ENCODE data around the gene NABP1.
"Not testable (repeated sequence)": the region's sequence is repeated elsewhere in the genome, so short reads cannot be mapped to it uniquely, and the experiment has no call there.

Gene NABP1, protein sequence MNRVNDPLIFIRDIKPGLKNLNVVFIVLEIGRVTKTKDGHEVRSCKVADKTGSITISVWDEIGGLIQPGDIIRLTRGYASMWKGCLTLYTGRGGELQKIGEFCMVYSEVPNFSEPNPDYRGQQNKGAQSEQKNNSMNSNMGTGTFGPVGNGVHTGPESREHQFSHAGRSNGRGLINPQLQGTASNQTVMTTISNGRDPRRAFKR

DNA sequence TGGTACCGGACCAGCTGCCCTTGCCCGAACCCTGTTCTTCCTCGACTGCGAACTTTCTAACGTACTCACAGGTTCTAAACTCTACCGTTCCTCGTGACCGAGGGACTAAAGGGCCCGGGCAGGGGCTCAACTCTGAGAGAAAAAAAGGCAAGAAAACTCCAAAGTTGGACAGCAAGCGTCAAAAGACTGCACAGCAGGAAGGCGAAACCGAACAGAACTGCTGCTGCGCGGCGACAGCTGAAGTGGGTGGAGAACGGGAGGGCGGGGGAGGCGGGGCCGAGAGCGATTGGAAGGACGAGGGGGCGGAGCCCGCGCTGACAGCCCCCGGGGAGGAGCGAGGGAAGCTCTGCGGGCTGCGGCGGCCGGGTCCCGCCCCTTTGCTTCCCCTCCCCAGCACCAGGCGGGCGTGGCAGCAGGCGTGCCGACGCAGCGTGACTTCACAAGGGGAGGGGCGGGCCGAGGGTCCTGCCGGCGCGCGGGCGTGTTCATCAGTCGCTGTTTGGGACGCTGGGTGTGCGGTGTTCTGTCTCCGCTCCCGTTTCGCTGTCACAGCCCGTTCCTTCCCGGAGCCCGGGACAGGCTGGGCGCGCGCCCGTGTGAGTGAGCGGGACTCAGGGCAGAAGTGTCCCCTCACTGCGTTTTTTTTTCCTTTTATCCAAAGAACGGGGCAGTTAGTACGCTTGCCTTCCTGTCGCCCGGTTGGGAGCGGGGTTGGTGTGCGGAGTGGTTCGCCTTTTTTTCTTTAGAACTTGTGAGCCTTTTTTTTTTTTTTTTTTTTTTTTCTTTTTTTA is at the start of gene NABP1:
NABP1 (plus strand) TSS at position 491 of the 791 bp plus-strand sequence. CDS start 479 bp downstream, outside the sequence.
- DNase-seq, result peak; percentile 94

DNA sequence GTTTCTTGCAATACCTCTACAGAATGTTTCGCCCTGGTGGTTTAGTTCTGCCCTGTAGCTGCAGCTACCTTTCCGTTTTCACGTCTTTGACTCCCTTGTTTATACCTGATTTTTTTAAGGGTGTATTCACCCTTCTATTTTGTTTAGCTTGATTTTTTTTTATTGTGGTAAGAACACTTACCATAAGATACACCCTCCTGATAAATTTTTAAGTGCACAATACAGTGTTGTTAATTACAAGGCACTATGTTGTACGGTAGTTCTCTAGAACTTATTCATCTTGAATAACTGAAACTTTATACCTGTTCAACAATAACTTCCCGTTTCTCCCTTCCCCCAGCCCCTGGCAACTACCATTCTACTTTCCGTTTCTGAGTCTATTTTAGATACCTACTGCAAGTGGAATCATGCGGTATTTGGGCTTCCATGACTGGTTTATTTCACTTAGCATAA is 48.9 kb upstream of the NABP1 start:
- DNase-seq, result no peak

- no peak for DNase-seq
Observed at GRCh38 chr2:191629976-191630712, 47.8 kb upstream of the NABP1 start.

- DNase-seq, result peak; percentile 71
Observed at GRCh38 chr2:191631754-191632153, 46.2 kb upstream of the NABP1 start.

- no peak for DNase-seq
Observed at GRCh38 chr2:191632426-191632825, 45.5 kb upstream of the NABP1 start.

DNA sequence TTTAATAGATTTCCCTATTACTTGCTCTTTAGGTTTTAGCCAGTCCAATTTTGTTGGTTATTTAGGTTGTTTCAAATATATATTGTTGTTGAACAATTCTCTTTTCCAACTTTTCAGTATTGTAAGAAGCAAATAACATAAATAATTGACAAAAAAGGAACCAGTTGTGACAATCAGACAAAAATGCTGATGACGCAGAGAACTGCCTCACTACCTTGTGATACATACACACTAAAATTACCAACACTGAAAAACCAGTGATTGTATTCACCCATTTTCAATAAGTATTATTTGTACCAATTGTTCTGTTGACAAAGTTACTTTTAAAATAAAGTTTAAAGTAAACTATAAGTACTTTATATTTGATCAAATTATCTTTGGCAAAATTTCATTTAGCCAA is 43.1 kb upstream of the NABP1 start:
- no peak for DNase-seq

GRCh38 chr2:191635333-191636234 is 42.4 kb upstream of the NABP1 start:
- DNase-seq, result no peak

- DNase-seq, result no peak
Observed at GRCh38 chr2:191636235-191636543, 41.7 kb upstream of the NABP1 start.

GRCh38 chr2:191636586-191636985 is 41.4 kb upstream of the NABP1 start:
- no peak for DNase-seq

- DNase-seq, result no peak
Observed at GRCh38 chr2:191637182-191638078, 40.5 kb upstream of the NABP1 start.

DNA sequence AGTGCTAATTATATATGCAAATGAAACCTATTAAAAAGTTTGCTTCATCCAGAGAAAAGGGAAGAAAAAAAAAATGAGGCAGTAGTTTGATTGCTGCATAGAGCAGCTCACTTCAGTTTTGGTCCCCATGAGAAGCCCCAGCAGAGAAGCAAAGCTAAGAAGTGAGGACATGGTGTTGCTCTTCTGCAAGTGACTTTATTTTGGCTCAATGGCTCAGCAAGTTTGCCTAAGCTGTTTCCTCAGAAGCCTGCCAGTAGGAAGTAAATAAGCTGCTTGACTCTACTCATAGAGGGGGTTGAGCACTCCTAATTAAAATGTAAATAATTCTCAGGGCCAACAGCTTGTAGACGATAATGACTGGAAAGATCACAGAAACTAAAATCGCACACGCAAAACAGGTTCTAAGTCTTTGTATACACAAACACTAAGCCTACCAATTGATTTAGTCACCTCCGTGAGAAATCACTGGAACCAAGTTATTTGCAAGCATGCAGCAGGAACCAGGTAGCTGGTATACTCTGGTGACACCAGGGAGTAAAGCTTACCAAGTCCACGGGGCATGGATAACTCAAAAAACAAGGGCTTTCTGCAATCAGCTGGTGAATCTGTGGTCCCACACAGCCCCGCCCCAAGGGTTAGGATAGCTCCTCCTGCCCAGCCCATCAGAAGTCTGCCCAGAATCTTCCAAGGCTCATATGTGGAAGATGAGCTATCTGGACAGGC is 39.7 kb upstream of the NABP1 start:
- DNase-seq, result peak; percentile 12

GRCh38 chr2:191638802-191639172 is 39.1 kb upstream of the NABP1 start:
- DNase-seq, result no peak

DNA sequence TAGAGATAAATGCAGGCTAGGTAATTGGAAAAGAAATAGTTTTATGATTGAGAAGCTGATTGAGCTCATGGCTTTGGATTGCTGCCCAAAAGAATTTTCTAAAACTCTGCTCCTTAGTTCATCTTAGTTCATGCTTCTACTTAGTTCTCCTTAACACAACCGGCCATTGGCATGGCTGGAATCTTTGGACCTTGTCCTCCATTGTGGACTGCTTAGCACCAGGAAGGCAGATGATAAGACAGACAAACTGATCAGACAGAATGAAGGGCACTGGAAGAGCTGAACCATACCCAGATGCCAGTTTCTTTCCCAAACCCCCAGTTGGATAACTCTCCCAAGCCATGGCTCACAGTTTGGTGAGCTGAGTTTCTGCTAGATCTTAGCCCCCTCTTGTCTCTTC is 36.3 kb upstream of the NABP1 start:
- no peak for DNase-seq

DNA sequence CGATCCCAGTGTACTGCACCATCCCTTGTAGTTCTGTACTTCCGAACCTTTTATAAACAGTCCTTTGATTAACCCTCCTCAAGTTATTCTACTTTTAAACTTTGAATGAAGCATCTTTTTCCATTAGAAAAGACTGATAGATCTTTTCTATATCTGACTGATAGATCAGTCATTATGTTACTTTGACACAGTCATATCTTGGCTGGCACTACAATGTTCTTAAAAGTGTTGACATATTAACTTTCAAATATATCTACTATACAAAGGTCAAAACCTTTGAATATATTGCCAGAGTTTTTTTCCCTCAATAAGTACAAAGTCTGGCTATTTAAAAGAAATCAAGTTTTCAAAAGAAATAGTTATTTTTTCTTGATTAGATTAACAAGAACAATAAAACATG is 35.4 kb upstream of the NABP1 start:
- DNase-seq, result no peak

- no peak for DNase-seq
Observed at GRCh38 chr2:191643429-191643828, 34.5 kb upstream of the NABP1 start.

DNA sequence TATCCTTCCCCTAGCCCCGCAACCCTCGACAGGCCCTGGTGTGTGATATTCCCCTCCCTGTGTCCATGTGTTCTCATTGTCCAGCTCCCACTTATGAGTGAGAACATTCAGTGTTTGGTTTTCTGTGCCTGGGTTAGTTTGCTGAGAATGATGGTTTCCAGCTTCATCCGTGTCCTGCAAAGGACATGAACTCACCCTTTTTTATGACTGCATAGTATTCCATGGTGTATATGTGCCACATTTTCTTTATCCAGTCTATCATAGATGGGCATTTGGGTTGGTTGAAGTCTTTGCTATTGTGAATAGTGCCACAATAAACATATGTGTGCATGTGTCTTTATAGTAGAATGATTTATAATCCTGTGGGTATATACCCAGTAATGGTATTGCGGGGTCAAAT is 33.3 kb upstream of the NABP1 start:
- not testable (repeated sequence) for DNase-seq

- no peak for DNase-seq
Observed at GRCh38 chr2:191645032-191645431, 32.9 kb upstream of the NABP1 start.

GRCh38 chr2:191645434-191646162 is 32.3 kb upstream of the NABP1 start:
- no peak for DNase-seq

- no peak for DNase-seq
Observed at GRCh38 chr2:191646163-191646902, 31.6 kb upstream of the NABP1 start.

GRCh38 chr2:191649519-191649918 is 28.4 kb upstream of the NABP1 start:
- no peak for DNase-seq
